Activated B cell treated with CpG ODN at 0.5 μM for 24 hours (primary cell): Measurements from ENCODE around the gene AKT3. TPM values are rescaled to one million over a fixed set of nuclear protein-coding genes. Genes with fewer than 3 reads are reported as not detected.

Experiments
- ATAC-seq: fragments of 200-7000 bp; cut with Tn5 transposase; one replicate; pipeline ENCODE4 v1.10.0; 2021; ENCODE audit warnings: low read depth, mild to moderate bottlenecking, moderate library complexity
- CTCF ChIA-PET: fragments of 350-600 bp; sonication (Branson Sonifier 250); formaldehyde crosslinking; loops from one replicate; lab custom pipeline; 2021; ENCODE audit warnings: antibody characterized with exemption; lab: Charles Lee
- POLR2A ChIA-PET: fragments of 350-600 bp; sonication (Branson Sonifier 250); formaldehyde crosslinking; loops from one replicate; lab custom pipeline; 2021; ENCODE audit warnings: antibody characterized with exemption; lab: Charles Lee
- DNase-seq: peaks from one replicate; pipeline ENCODE4 v3.0.0; 2022
- H3K27ac Mint-ChIP-seq: one replicate; pipeline ENCODE4 v1.8.0; 2020; ENCODE audit warnings: mixed read lengths
- H3K27me3 Mint-ChIP-seq: one replicate; pipeline ENCODE4 v1.8.0; 2021; ENCODE audit warnings: mixed read lengths
- H3K36me3 Mint-ChIP-seq: one replicate; pipeline ENCODE4 v1.8.0; 2021; ENCODE audit warnings: low read depth, mixed read lengths
- H3K4me1 Mint-ChIP-seq: one replicate; pipeline ENCODE4 v1.8.0; 2021; ENCODE audit warnings: mixed read lengths
- H3K4me3 Mint-ChIP-seq: one replicate; pipeline ENCODE4 v1.8.0; 2020; ENCODE audit warnings: mild to moderate bottlenecking, mixed read lengths
- H3K9me3 Mint-ChIP-seq: one replicate; pipeline ENCODE4 v1.8.0; 2020; ENCODE audit warnings: mixed read lengths
- CTCF ChIP-seq: fragments of 200-600 bp; IDR thresholded peaks from one replicate; pipeline ENCODE4 v1.8.0; 2022; ENCODE audit warnings: antibody characterized with exemption, mild to moderate bottlenecking
- intact Hi-C: fragments of 100-400 bp; cut with micrococcal nuclease; formaldehyde crosslinking; loops from one replicate; pipeline ENCODE4 v1.15.1; 2024
- total RNA-seq: library from RNA; stranded (reverse); gene quantifications from 2 replicates; pipeline ENCODE4 v1.2.3, GENCODE V29; 2022

The AKT3 gene
- total RNA-seq, 1 donor from 2014 or later: 63.3 TPM

GRCh38 chr1:243848858-243849420, 1.1 kb downstream of the AKT3 start:
- H3K4me3 Mint-ChIP-seq: peak overlapping the region; percentile 89
- intact Hi-C loops: loop anchor here (1.0 to 5.0 kb wide), 2 partner anchors 122 to 603 kb away; partner anchors contain the start of gene ADSS2
- no peak for TF ChIP-seq CTCF
- ATAC-seq (peak; percentile 2), DNase-seq (peak; percentile 40)
- CTCF ChIA-PET: no interaction called here
- peaks cover 3% of the 10 kb centered on the region for H3K36me3 Mint-ChIP-seq
- POLR2A ChIA-PET: interaction anchor here (0.6 to 3.8 kb wide), 5 partner anchors 199 to 564 kb away, joined by 3 to 39 read pairs (median 3); no protein-coding TSS in a partner anchor
- no peaks in the 10 kb centered on the region for H3K27me3 Mint-ChIP-seq
- peaks cover 36% of the 10 kb centered on the region for H3K4me1 Mint-ChIP-seq
- H3K27ac Mint-ChIP-seq: peak overlapping the region; percentile 92
- H3K9me3 Mint-ChIP-seq: no peaks in the 10 kb centered on the region

- DNase-seq (no peak), ATAC-seq (no peak)
- no peak for TF ChIP-seq CTCF
- POLR2A ChIA-PET: interaction anchor here (0.8 to 3.8 kb wide), 3 partner anchors 199 to 474 kb away, joined by 3 to 39 read pairs (median 8); no protein-coding TSS in a partner anchor
- CTCF ChIA-PET: no interaction called here
- Mint-ChIP-seq H3K4me3 (peak overlapping the region; percentile 89), H3K4me1 (peaks cover 37% of the 10 kb centered on the region), H3K27me3 (no peaks in the 10 kb centered on the region), H3K9me3 (peaks cover 1% of the 10 kb centered on the region), H3K36me3 (peaks cover 3% of the 10 kb centered on the region), H3K27ac (peak overlapping the region; percentile 92)
- intact Hi-C loops: loop anchor here (5.0 kb wide), 1 partner anchor 604 kb away; the partner anchor contains the start of gene ADSS2
Observed at GRCh38 chr1:243848165-243848857, 1.7 kb downstream of the AKT3 start.

- H3K27me3 Mint-ChIP-seq: no peaks in the 10 kb centered on the region
- no peak overlapping the region for H3K4me3 Mint-ChIP-seq
- DNase-seq (no peak), ATAC-seq (no peak)
- H3K36me3 Mint-ChIP-seq: peaks cover 8% of the 10 kb centered on the region
- CTCF ChIA-PET: no interaction called here
- H3K4me1 Mint-ChIP-seq: peaks cover 46% of the 10 kb centered on the region
- peaks cover 2% of the 10 kb centered on the region for H3K9me3 Mint-ChIP-seq
- POLR2A ChIA-PET: interaction anchor here (0.6 to 3.8 kb wide), 2 partner anchors 61 to 201 kb away, joined by 8 to 39 read pairs; no protein-coding TSS in a partner anchor
- TF ChIP-seq CTCF: no peak
- intact Hi-C loops: loop anchor here (5.0 kb wide), 1 partner anchor 606 kb away; the partner anchor contains the start of gene ADSS2
- no peak overlapping the region for H3K27ac Mint-ChIP-seq
Observed at GRCh38 chr1:243846761-243847160, 3.3 kb downstream of the AKT3 start.

GRCh38 chr1:243845888-243846287, 4.2 kb downstream of the AKT3 start:
- no peaks in the 10 kb centered on the region for H3K27me3 Mint-ChIP-seq
- peaks cover 11% of the 10 kb centered on the region for H3K36me3 Mint-ChIP-seq
- TF ChIP-seq CTCF: no peak
- intact Hi-C loops: loop anchor here (5.0 kb wide), 1 partner anchor 606 kb away; the partner anchor contains the start of gene ADSS2
- no peak overlapping the region for H3K27ac Mint-ChIP-seq
- peaks cover 41% of the 10 kb centered on the region for H3K4me1 Mint-ChIP-seq
- CTCF ChIA-PET: no interaction called here
- ATAC-seq (no peak), DNase-seq (no peak)
- no peak overlapping the region for H3K4me3 Mint-ChIP-seq
- H3K9me3 Mint-ChIP-seq: peaks cover 2% of the 10 kb centered on the region
- POLR2A ChIA-PET: no interaction called here

GRCh38 chr1:243844186-243844585, 5.9 kb downstream of the AKT3 start:
- no peak for DNase-seq
- Mint-ChIP-seq H3K9me3 (peaks cover 2% of the 10 kb centered on the region), H3K4me3 (no peak overlapping the region), H3K4me1 (peaks cover 41% of the 10 kb centered on the region), H3K27me3 (no peaks in the 10 kb centered on the region), H3K27ac (no peak overlapping the region), H3K36me3 (peaks cover 11% of the 10 kb centered on the region)
- POLR2A ChIA-PET: no interaction called here
- CTCF ChIA-PET: no interaction called here
- ATAC-seq: no peak
- TF ChIP-seq CTCF: no peak
- intact Hi-C loops: no loop called here
